Fibroblast of skin of left quadriceps (primary cell): ENCODE results near the gene FADD.
"Not testable (repeated sequence)": the region's sequence is repeated elsewhere in the genome, so short reads cannot be mapped to it uniquely, and the experiment has no call there.

Source experiments
- DNase-seq, 2 experiments: peaks; one replicate each; pipeline ENCODE4 v3.0.0-alpha.2; 2013; ENCODE audit warnings: low read depth in 2 of 2

Gene FADD

GRCh38 chr11:70204466-70204799 lies 1.3 kb downstream of the FADD start:
- no peak for DNase-seq

GRCh38 chr11:70205049-70205725 lies 2.1 kb downstream of the FADD start:
- no peak for DNase-seq

- no peak for DNase-seq
Observed at GRCh38 chr11:70205766-70206165, 2.7 kb downstream of the FADD start.

GRCh38 chr11:70206226-70206981 lies 3.3 kb downstream of the FADD start:
- no peak for DNase-seq

GRCh38 chr11:70206982-70207376 lies 3.9 kb downstream of the FADD start:
- no peak for DNase-seq

GRCh38 chr11:70207531-70208131 lies 4.5 kb downstream of the FADD start:
- no peak for DNase-seq

- no peak for DNase-seq
Observed at GRCh38 chr11:70209391-70209912, 6.4 kb downstream of the FADD start.

GRCh38 chr11:70210051-70210501 lies 7.0 kb downstream of the FADD start:
- peak in 1 of 2 experiments; percentile 36 for DNase-seq

- DNase-seq = no peak
Observed at GRCh38 chr11:70210530-70210929, 7.4 kb downstream of the FADD start.

- DNase-seq = no peak
Observed at GRCh38 chr11:70212227-70212811, 9.2 kb downstream of the FADD start.

GRCh38 chr11:70217388-70217787 lies 14.3 kb downstream of the FADD start:
- not testable (repeated sequence) for DNase-seq

- DNase-seq = not testable (repeated sequence)
Observed at GRCh38 chr11:70218076-70218475, 15.0 kb downstream of the FADD start.

- DNase-seq = no peak
Observed at GRCh38 chr11:70220136-70220535, 17.0 kb downstream of the FADD start.

GRCh38 chr11:70220920-70221319 lies 17.8 kb downstream of the FADD start:
- DNase-seq = no peak

- DNase-seq = no peak
Observed at GRCh38 chr11:70225681-70226177, 22.6 kb downstream of the FADD start.

- no peak for DNase-seq
Observed at GRCh38 chr11:70226183-70226582, 23.1 kb downstream of the FADD start.

- DNase-seq = no peak
Observed at GRCh38 chr11:70226967-70227366, 23.9 kb downstream of the FADD start.

GRCh38 chr11:70229737-70230136 lies 26.6 kb downstream of the FADD start:
- no peak for DNase-seq

GRCh38 chr11:70230151-70230839 lies 27.2 kb downstream of the FADD start:
- DNase-seq = no peak

- no peak for DNase-seq
Observed at GRCh38 chr11:70230840-70231710, 28.0 kb downstream of the FADD start.

- DNase-seq = no peak
Observed at GRCh38 chr11:70233034-70233433, 29.9 kb downstream of the FADD start.
